Mesendoderm (in vitro differentiated cells): ENCODE data around the gene CA4.
"Not testable (repeated sequence)": the region's sequence is repeated elsewhere in the genome, so short reads cannot be mapped to it uniquely, and the experiment has no call there.

Experiments used
- DNase-seq: peaks from one replicate; pipeline ENCODE4 v3.0.0; 2013
- H2AK5ac ChIP-seq: 2 replicates; pipeline ENCODE4 v1.6.1; 2013; ENCODE audit warnings: low read length, inconsistent platforms
- H2BK120ac ChIP-seq: 2 replicates; pipeline ENCODE4 v1.6.1; 2013; ENCODE audit warnings: low read depth, mild to moderate bottlenecking, low read length, moderate library complexity, mixed read lengths
- H2BK15ac ChIP-seq: replicated peaks from 2 replicates; pipeline ENCODE4 v1.6.1; 2013; ENCODE audit warnings: low read depth, mild to moderate bottlenecking, moderate library complexity
- H2BK5ac ChIP-seq: 2 replicates; pipeline ENCODE4 v1.6.1; 2013; ENCODE audit warnings: low read length, inconsistent platforms
- H3K18ac ChIP-seq: 2 replicates; pipeline ENCODE4 v1.6.1; 2013; ENCODE audit warnings: mild to moderate bottlenecking, low read length, mixed read lengths
- H3K23ac ChIP-seq: one replicate; pipeline ENCODE4 v1.6.1; 2013; ENCODE audit warnings: low read length
- H3K27ac ChIP-seq: 2 replicates; pipeline ENCODE4 v1.5.1; 2013; ENCODE audit warnings: low read depth, mild to moderate bottlenecking, inconsistent platforms, low read length, moderate library complexity
- H3K27me3 ChIP-seq: 2 replicates; pipeline ENCODE4 v1.6.1; 2013; ENCODE audit warnings: low read length, control low read depth, mild to moderate bottlenecking, inconsistent platforms; ENCODE audit not compliant: insufficient read depth, poor library complexity
- H3K36me3 ChIP-seq: 2 replicates; pipeline ENCODE4 v1.6.1; 2013; ENCODE audit warnings: low read length, inconsistent platforms; ENCODE audit not compliant: control insufficient read depth, insufficient read depth
- H3K4ac ChIP-seq: one replicate; pipeline ENCODE4 v1.6.1; 2013; ENCODE audit warnings: low read depth, mild to moderate bottlenecking, low read length, moderate library complexity
- H3K4me1 ChIP-seq: 2 replicates; pipeline ENCODE4 v1.6.1; 2013; ENCODE audit warnings: low read depth, low read length, inconsistent platforms; ENCODE audit not compliant: control insufficient read depth
- H3K4me2 ChIP-seq: 2 replicates; pipeline ENCODE4 v1.6.1; 2013; ENCODE audit warnings: low read length
- H3K4me3 ChIP-seq: 2 replicates; pipeline ENCODE4 v1.5.1; 2013; ENCODE audit warnings: mild to moderate bottlenecking, low read length
- H3K56ac ChIP-seq: one replicate; pipeline ENCODE4 v1.6.1; 2013; ENCODE audit warnings: low read length
- H3K79me1 ChIP-seq: 2 replicates; pipeline ENCODE4 v1.6.1; 2013; ENCODE audit warnings: low read length, inconsistent platforms
- H3K79me2 ChIP-seq: 2 replicates; pipeline ENCODE4 v1.6.1; 2013; ENCODE audit warnings: mild to moderate bottlenecking, low read length; ENCODE audit not compliant: control insufficient read depth, insufficient read depth
- H3K9ac ChIP-seq: 2 replicates; pipeline ENCODE4 v1.6.1; 2013; ENCODE audit warnings: low read length, inconsistent platforms
- H4K5ac ChIP-seq: one replicate; pipeline ENCODE4 v1.6.1; 2013; ENCODE audit warnings: low read length
- H4K8ac ChIP-seq: one replicate; pipeline ENCODE4 v1.6.1; 2013; ENCODE audit warnings: low read depth, mild to moderate bottlenecking, control low read depth, low read length, moderate library complexity
- WGBS: extraction: QIAGEN DNeasy Blood & Tissue Kit; methylation state at CpG from one replicate; pipeline ENCODE4 v1.1.7; 2013; ENCODE audit warnings: low lambda C conversion rate, missing lambda C conversion rate; ENCODE audit not compliant: insufficient coverage; ENCODE audit errors: extremely low coverage; 5-methylcytosine and 5-hydroxymethylcytosine counted together

The CA4 gene

GRCh38 chr17:60106340-60107059 is 43.3 kb upstream of the CA4 start:
- no peak overlapping the region for H2BK120ac ChIP-seq
- H3K79me1 ChIP-seq: no peaks in the 10 kb centered on the region
- H3K23ac ChIP-seq: no peak overlapping the region
- no peak overlapping the region for H3K4me3 ChIP-seq
- no peaks in the 10 kb centered on the region for H3K4me1 ChIP-seq
- H3K79me2 ChIP-seq: no peaks in the 10 kb centered on the region
- H4K5ac ChIP-seq: no peak overlapping the region
- no peak overlapping the region for H2BK15ac ChIP-seq
- no CpG with 5 or more reads among the region's 5 CpGs for WGBS
- H3K18ac ChIP-seq: no peak overlapping the region
- no peak overlapping the region for H2BK5ac ChIP-seq
- no peaks in the 10 kb centered on the region for H3K36me3 ChIP-seq
- no peak overlapping the region for H3K4ac ChIP-seq
- DNase-seq: no peak
- no peak overlapping the region for H4K8ac ChIP-seq
- H3K27me3 ChIP-seq: no peaks in the 10 kb centered on the region
- no peak overlapping the region for H2AK5ac ChIP-seq
- H3K27ac ChIP-seq: no peak overlapping the region
- H3K9ac ChIP-seq: no peak overlapping the region
- no peak overlapping the region for H3K4me2 ChIP-seq
- H3K56ac ChIP-seq: no peak overlapping the region

GRCh38 chr17:60107526-60108257 is 42.1 kb upstream of the CA4 start:
- no peak overlapping the region for H2BK15ac ChIP-seq
- H3K36me3 ChIP-seq: no peaks in the 10 kb centered on the region
- no peak overlapping the region for H3K56ac ChIP-seq
- no peak overlapping the region for H2BK5ac ChIP-seq
- H3K4ac ChIP-seq: no peak overlapping the region
- DNase-seq: no peak
- no peak overlapping the region for H2AK5ac ChIP-seq
- H4K8ac ChIP-seq: no peak overlapping the region
- WGBS: no CpG with 5 or more reads among the region's 10 CpGs
- no peak overlapping the region for H3K4me2 ChIP-seq
- H3K4me1 ChIP-seq: no peaks in the 10 kb centered on the region
- H2BK120ac ChIP-seq: no peak overlapping the region
- H4K5ac ChIP-seq: no peak overlapping the region
- H3K79me1 ChIP-seq: no peaks in the 10 kb centered on the region
- no peak overlapping the region for H3K27ac ChIP-seq
- H3K23ac ChIP-seq: no peak overlapping the region
- H3K9ac ChIP-seq: no peak overlapping the region
- no peaks in the 10 kb centered on the region for H3K79me2 ChIP-seq
- H3K27me3 ChIP-seq: no peaks in the 10 kb centered on the region
- no peak overlapping the region for H3K4me3 ChIP-seq
- H3K18ac ChIP-seq: no peak overlapping the region

- H3K4me1 ChIP-seq, H4K5ac ChIP-seq, H3K56ac ChIP-seq, H3K27me3 ChIP-seq, H3K79me2 ChIP-seq, H3K4me3 ChIP-seq, H3K4ac ChIP-seq, H2BK120ac ChIP-seq, H3K27ac ChIP-seq, H3K23ac ChIP-seq, H3K4me2 ChIP-seq, H4K8ac ChIP-seq, H2BK5ac ChIP-seq, H2BK15ac ChIP-seq, H3K9ac ChIP-seq, DNase-seq, H2AK5ac ChIP-seq, H3K79me1 ChIP-seq, H3K18ac ChIP-seq, H3K36me3 ChIP-seq: not testable (repeated sequence)
- WGBS: no CpG with 5 or more reads among the region's 1 CpG
These were observed 41.5 kb upstream of the CA4 start for GRCh38 chr17:60108309-60108708.

- Histone ChIP-seq H3K23ac (no peak overlapping the region), H3K18ac (no peak overlapping the region), H3K9ac (no peak overlapping the region), H3K56ac (no peak overlapping the region), H3K4me2 (no peak overlapping the region), H3K36me3 (no peaks in the 10 kb centered on the region), H2BK15ac (no peak overlapping the region), H2BK5ac (no peak overlapping the region), H2AK5ac (no peak overlapping the region), H3K27ac (no peak overlapping the region), H3K79me2 (no peaks in the 10 kb centered on the region), H3K79me1 (no peaks in the 10 kb centered on the region), H3K4me3 (no peak overlapping the region), H3K4me1 (no peaks in the 10 kb centered on the region), H4K8ac (no peak overlapping the region), H3K4ac (no peak overlapping the region), H4K5ac (no peak overlapping the region), H2BK120ac (no peak overlapping the region), H3K27me3 (no peaks in the 10 kb centered on the region)
- no CpG with 5 or more reads among the region's 4 CpGs for WGBS
- DNase-seq: no peak
These were observed 41.1 kb upstream of the CA4 start for GRCh38 chr17:60108712-60109111.

GRCh38 chr17:60109161-60109560 is 40.6 kb upstream of the CA4 start:
- H3K79me1 ChIP-seq: no peaks in the 10 kb centered on the region

More at GRCh38 chr17:60109161-60109560, 40.6 kb upstream of the CA4 start:
- Histone ChIP-seq H3K4me2 (no peak overlapping the region), H3K4me3 (no peak overlapping the region), H4K8ac (no peak overlapping the region), H3K27ac (no peak overlapping the region), H3K4me1 (no peaks in the 10 kb centered on the region), H3K79me2 (no peaks in the 10 kb centered on the region), H3K9ac (no peak overlapping the region), H2BK15ac (no peak overlapping the region), H3K56ac (no peak overlapping the region), H3K18ac (no peak overlapping the region), H2BK120ac (no peak overlapping the region), H3K4ac (no peak overlapping the region), H4K5ac (no peak overlapping the region), H2BK5ac (no peak overlapping the region), H3K36me3 (no peaks in the 10 kb centered on the region), H2AK5ac (no peak overlapping the region), H3K23ac (no peak overlapping the region), H3K27me3 (no peaks in the 10 kb centered on the region)
- no peak for DNase-seq
- WGBS: no CpG with 5 or more reads among the region's 1 CpG
